ENCODE results near the gene NR3C1.
A peak's percentile ranks its signal among the peaks of the same experiment; 100 is the strongest.

The NR3C1 gene

DNA sequence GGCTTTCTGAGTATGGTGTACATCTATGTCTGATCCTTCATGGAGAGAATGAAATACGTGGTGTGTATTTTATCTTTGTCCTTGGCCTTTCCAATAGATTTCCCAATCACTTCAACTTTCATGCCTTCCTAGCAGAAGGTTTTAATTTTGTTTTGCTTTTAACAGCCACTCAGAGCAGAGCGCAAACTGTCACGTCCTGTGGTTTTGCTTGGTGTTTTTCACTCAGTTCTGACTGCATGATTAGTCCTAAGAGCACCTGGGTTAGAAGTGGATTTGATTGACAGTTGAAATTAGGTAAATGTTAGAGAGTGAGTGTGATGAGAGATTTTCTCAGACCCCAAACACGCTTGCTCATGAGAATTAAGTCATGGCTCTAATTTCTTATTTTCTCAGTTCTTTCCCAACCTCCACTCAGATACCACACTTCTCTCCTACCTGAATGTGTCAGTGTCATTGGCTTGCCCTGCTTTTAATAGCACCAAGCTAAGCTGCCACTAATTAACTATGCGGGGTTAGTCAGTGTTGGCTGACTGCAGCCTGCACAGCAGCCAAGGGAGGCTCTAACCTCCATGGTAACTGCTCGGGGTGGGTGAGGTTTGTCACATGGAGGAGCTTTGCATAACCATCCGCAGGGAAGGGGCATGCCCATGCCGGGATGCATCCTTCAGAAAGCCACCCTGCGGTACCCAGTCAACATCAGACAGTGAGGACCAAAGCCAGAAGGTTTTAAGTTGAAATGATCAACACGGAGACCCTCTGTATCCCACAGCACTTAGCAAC lies 173.4 kb downstream of the NR3C1 start:
- DNase-seq = peak in 1 of 2 experiments; percentile 52

DNA sequence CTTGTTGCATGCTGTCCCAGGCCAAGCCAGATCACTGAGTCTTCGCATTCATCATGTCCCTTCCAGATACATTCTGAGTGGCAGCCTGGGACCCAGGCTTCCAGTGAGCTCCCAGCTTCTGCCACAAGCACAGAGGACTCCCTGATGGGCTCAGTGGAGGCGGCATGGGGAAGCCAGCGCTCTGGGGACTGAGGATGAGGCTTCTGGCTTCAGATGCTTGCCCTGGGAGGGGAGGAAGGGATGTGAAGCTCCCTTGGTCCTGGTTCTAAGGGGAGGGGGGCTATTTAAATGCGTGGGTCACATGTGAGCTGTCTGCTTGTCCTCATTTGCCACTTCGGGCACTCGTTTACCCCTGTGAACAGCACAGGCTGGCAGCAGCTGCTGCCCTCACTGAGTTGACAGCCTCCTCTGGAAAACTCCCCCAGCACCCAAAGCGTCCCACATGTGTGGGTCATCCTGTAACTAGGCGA lies 174.0 kb downstream of the NR3C1 start:
- peak in 1 of 2 experiments; percentile 34 for DNase-seq

GRCh38 chr5:143228597-143229293 lies 174.7 kb downstream of the NR3C1 start:
- peak in 1 of 2 experiments; percentile 55 for DNase-seq
